ENCODE measurements around the gene MAST3.

MAST3 gene

DNA sequence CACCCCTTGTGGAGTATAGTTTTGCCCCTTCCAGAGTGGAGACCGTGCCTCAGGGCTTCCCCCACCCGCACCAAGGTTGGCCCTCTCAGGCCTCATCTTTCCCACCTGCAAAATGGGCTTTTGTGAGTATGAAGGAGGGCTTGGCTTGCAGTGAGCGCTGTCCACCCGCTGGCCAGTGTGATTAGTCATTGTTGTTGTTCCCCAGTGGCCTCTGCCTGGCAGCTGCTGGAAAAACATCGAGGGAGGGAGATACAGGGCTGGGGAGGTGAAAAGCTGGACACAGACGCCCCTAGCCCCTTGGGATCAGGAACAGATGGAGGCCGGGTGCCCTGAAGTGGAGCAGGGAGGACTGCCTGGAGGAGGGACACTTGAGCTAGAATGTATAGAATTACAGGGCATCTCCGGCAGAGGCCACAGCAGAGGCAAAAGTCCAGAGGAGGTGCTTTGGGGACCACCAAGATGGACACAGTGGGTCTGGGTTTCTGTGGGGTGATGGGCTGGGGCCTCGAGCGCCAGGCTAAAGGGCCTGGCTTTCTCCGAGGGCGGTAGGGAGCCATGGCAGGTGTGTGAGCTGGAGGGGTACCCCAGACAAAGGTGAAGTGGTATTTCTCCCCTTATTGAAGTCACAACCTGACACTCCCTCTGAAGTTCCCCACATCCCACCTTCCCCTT, 6.9 kb upstream of the MAST3 start:
- Histone ChIP-seq H3K4me2 (ENCODE audit: low read length) (peak overlapping the region; percentile 74), H3K79me2 (ENCODE audit: low read length) (no peaks in the 10 kb centered on the region), H3K9ac (ENCODE audit: low read length) (peak overlapping the region; percentile 67), H3K36me3 (replicated peaks; ENCODE audit: low read depth, low read length) (no peaks in the 10 kb centered on the region), H3K9me3 (ENCODE audit: insufficient read depth, low read length) (no peaks in the 10 kb centered on the region), H3K27me3 (ENCODE audit: low read depth, low read length) (no peaks in the 10 kb centered on the region), H4K20me1 (ENCODE audit: insufficient read depth, low read length) (no peaks in the 10 kb centered on the region), H3K4me1 (ENCODE audit: low read length) (peaks cover 57% of the 10 kb centered on the region), H3K27ac (ENCODE audit: low read length) (peak overlapping the region; percentile 69), H3K4me3 (ENCODE audit: low read length) (peak overlapping the region; percentile 49), H2AFZ (ENCODE audit: low read depth, low read length) (peak overlapping the region; percentile 93)
- TF ChIP-seq, protein P1, sequence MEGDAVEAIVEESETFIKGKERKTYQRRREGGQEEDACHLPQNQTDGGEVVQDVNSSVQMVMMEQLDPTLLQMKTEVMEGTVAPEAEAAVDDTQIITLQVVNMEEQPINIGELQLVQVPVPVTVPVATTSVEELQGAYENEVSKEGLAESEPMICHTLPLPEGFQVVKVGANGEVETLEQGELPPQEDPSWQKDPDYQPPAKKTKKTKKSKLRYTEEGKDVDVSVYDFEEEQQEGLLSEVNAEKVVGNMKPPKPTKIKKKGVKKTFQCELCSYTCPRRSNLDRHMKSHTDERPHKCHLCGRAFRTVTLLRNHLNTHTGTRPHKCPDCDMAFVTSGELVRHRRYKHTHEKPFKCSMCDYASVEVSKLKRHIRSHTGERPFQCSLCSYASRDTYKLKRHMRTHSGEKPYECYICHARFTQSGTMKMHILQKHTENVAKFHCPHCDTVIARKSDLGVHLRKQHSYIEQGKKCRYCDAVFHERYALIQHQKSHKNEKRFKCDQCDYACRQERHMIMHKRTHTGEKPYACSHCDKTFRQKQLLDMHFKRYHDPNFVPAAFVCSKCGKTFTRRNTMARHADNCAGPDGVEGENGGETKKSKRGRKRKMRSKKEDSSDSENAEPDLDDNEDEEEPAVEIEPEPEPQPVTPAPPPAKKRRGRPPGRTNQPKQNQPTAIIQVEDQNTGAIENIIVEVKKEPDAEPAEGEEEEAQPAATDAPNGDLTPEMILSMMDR (IDR thresholded peaks at IDR 0.05; ENCODE audit: low read depth, low read length), result no peak
- no peak for TF ChIP-seq EZH2phosphoT487 (IDR thresholded peaks at IDR 0.05; ENCODE audit: low read depth)

DNA sequence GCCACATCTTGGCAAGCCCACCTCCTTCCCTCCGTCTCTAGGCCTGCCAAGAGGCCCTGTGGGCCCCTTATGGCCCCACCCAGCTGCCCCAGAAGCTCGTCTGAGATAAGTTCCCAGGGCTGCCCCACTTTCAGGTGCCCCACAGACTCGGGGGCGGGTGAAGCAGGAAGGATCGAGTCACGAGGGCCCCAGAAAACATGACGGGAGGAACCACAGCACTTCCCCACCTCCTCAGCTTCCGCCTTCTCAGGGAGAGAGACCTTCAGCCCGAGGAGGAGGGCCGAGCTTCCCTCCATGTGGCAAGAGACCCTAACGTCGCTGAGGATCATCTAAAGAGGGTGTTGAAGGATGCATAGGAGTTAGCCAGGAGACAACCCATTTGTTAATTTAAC, 6.4 kb upstream of the MAST3 start:
- TF ChIP-seq, protein P1 (IDR thresholded peaks at IDR 0.05; ENCODE audit: low read depth, low read length), result no peak
- no peak for TF ChIP-seq EZH2phosphoT487 (IDR thresholded peaks at IDR 0.05; ENCODE audit: low read depth)
- no peaks in the 10 kb centered on the region for H3K9me3 ChIP-seq (ENCODE audit: insufficient read depth, low read length)
- no peaks in the 10 kb centered on the region for H4K20me1 ChIP-seq (ENCODE audit: insufficient read depth, low read length)
- peak overlapping the region; percentile 67 for H3K9ac ChIP-seq (ENCODE audit: low read length)
- peak overlapping the region; percentile 69 for H3K27ac ChIP-seq (ENCODE audit: low read length)
- H3K36me3 ChIP-seq (replicated peaks; ENCODE audit: low read depth, low read length), result no peaks in the 10 kb centered on the region
- no peaks in the 10 kb centered on the region for H3K79me2 ChIP-seq (ENCODE audit: low read length)
- peak overlapping the region; percentile 93 for H2AFZ ChIP-seq (ENCODE audit: low read depth, low read length)
- H3K4me1 ChIP-seq (ENCODE audit: low read length), result peaks cover 57% of the 10 kb centered on the region
- no peaks in the 10 kb centered on the region for H3K27me3 ChIP-seq (ENCODE audit: low read depth, low read length)
- H3K4me2 ChIP-seq (ENCODE audit: low read length), result peak overlapping the region; percentile 74
- H3K4me3 ChIP-seq (ENCODE audit: low read length), result peak overlapping the region; percentile 49

DNA sequence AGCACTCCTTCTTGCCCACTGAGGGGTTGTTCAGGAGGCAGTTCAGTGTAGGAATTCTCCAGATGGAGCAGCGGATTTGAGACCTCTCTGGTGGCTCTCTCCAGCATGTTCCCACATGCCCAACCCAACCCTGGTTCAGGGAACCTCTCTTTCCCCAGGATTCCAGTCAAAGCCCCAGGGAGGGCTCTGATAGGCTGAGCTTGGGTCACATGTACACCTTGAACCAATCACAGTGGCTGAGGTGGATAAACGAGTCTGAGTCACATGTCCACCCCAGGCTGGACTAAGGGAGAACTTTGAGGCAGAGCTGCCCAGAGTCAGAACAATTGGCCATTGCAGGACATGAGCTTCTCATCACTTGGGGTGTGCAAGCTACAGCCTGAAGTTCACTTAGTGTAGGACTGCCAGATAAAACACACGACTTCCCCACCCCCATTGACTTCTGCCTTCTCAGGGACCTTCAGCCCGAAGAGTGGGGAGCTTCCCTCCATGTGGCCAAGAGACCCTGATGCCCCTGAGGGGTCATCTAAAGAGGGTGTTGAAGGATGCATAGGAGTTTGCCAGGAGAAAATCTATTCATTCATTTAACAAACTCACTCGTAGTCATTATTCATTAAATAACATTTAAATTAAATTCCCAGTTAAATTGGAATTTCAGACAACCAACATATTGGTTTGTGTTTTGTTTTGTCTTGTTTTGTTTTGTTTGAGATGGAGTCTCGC, 4.0 kb upstream of the MAST3 start:
- Histone ChIP-seq H3K9me3 (ENCODE audit: insufficient read depth, low read length) (no peaks in the 10 kb centered on the region), H3K79me2 (ENCODE audit: low read length) (peaks cover 9% of the 10 kb centered on the region), H4K20me1 (ENCODE audit: insufficient read depth, low read length) (no peaks in the 10 kb centered on the region), H2AFZ (ENCODE audit: low read depth, low read length) (0 out of 2 replicates have a peak overlapping the region, but pooled peaks have one; percentile 33), H3K27ac (ENCODE audit: low read length) (no peak overlapping the region), H3K4me3 (ENCODE audit: low read length) (no peak overlapping the region), H3K4me1 (ENCODE audit: low read length) (peaks cover 44% of the 10 kb centered on the region), H3K36me3 (replicated peaks; ENCODE audit: low read depth, low read length) (no peaks in the 10 kb centered on the region), H3K4me2 (ENCODE audit: low read length) (no peak overlapping the region), H3K9ac (ENCODE audit: low read length) (no peak overlapping the region), H3K27me3 (ENCODE audit: low read depth, low read length) (no peaks in the 10 kb centered on the region)
- TF ChIP-seq, protein P1 (IDR thresholded peaks at IDR 0.05; ENCODE audit: low read depth, low read length), result no peak
- no peak for TF ChIP-seq EZH2phosphoT487 (IDR thresholded peaks at IDR 0.05; ENCODE audit: low read depth)

DNA sequence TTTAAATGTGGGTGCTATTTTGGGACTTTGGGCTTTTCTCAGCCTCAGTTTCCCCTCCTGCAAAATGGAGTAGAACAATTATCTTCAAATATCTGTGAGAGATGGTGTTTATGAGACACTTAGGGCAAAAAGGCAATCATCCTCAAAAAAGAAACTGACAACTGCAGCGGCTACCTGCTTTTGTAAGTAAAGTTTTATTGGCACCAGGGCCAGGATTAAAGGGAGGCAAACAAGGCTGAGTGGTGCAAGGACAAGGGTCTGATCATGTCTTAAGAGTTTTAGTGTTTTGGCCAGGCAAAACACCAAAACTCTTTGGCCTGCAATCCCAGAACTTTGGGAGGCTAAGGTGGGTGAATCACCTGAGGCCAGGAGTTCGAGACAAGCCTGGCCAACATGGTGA, 1.3 kb upstream of the MAST3 start:
- no peaks in the 10 kb centered on the region for H3K9me3 ChIP-seq (ENCODE audit: insufficient read depth, low read length)
- TF ChIP-seq EZH2phosphoT487 (IDR thresholded peaks at IDR 0.05; ENCODE audit: low read depth), result no peak
- TF ChIP-seq, protein P1 (IDR thresholded peaks at IDR 0.05; ENCODE audit: low read depth, low read length), result no peak
- no peak overlapping the region for H2AFZ ChIP-seq (ENCODE audit: low read depth, low read length)
- no peak overlapping the region for H3K27ac ChIP-seq (ENCODE audit: low read length)
- peaks cover 24% of the 10 kb centered on the region for H3K79me2 ChIP-seq (ENCODE audit: low read length)
- no peak overlapping the region for H3K4me3 ChIP-seq (ENCODE audit: low read length)
- peaks cover 13% of the 10 kb centered on the region for H3K36me3 ChIP-seq (replicated peaks; ENCODE audit: low read depth, low read length)
- 0 out of 2 replicates have a peak, but pooled peaks cover 4% of the 10 kb centered on the region for H4K20me1 ChIP-seq (ENCODE audit: insufficient read depth, low read length)
- H3K4me2 ChIP-seq (ENCODE audit: low read length), result no peak overlapping the region
- H3K4me1 ChIP-seq (ENCODE audit: low read length), result peaks cover 25% of the 10 kb centered on the region
- no peak overlapping the region for H3K9ac ChIP-seq (ENCODE audit: low read length)
- H3K27me3 ChIP-seq (ENCODE audit: low read depth, low read length), result no peaks in the 10 kb centered on the region
